Stimulated activated CD8-positive, alpha-beta memory T cell treated with anti-CD3 and anti-CD28 coated beads, Interleukin-4, amount 100 ng/mL, for 4 hours (primary cell): ENCODE measurements around the gene GTF3C1.

Experiments used
- DNase-seq, 2 donors: peaks; one replicate each; pipeline ENCODE4 v3.0.0-alpha.2; 2020; ENCODE audit warnings: low read depth in 2 of 2, low spot score in 1 of 2

GTF3C1 gene

DNA sequence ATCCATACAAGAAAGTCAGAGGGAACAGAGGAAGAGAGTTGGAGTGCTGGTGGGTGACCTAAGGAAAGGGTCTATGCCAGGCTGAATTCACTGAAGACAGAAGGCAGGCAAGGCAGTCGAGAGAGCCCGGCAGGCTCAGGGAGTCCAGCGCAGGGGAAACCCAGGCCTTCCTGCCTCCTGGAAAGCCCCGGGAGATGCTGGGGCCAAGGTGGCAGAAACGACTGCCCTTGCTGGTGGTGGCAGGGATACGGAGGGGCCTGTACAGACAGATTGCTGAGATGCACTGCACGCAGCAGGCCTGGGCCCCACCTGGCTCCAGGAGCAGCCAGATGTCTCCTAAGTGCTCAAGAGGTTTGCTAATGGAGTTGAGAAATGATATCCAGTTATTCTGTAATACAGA lies 59.8 kb downstream of the GTF3C1 start:
- no peak for DNase-seq

DNA sequence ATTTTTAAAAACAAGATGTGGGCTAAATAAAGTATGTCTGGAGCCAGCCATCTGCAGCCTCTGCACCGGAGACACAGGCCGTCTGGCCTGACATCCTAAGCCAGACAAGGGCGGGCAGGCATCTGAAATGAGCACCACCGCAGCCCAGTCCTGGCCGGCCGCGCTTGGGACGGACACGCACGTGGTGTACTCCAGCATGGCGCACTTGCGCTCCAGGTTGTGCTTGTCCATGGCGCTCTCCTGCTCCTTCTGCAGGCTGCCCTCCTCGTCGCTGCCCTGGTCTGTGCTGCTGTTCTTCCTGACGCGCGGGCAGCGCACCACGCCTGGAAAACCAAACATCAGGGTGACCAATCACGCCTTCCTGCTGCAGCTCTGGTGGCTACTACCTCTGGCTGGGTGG lies 60.3 kb downstream of the GTF3C1 start:
- no peak for DNase-seq

DNA sequence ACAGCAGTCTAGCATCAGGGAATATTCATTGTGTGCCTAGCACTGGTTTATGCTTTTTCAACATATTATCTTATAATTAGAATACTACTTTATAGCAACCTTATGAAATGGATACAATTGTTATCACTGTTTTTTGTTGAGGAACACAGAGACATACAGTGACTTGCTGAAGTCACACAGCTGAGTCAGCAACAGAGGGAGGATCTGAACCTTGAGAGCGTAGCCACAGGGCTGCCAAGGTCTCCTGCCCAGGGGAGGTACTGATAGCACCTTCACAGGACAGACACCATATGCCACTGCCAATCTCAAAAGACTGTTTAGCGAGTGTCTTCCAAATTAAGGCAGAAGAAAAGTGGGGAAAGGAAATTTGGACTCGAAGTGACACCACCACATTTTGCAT lies 63.0 kb downstream of the GTF3C1 start:
- DNase-seq = no peak

DNA sequence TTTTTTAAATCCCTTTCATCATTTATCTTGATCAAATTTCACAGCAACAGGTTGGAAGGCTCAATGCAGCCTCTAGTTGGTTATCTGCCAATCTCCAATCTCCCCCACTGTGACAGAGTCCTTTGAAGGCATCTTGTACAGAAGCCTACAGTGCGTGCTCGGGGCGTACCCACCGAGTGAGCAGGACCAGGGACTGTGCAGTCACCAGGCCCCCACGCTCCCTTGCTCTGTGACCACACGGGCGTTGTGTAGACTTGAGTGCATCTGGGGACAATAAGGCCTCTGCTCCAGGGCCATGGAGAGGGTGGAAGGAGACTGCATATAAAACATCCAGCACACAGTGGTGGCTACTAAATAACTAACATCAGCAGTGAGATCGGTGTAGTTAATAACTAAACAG lies 63.4 kb downstream of the GTF3C1 start:
- DNase-seq = no peak

DNA sequence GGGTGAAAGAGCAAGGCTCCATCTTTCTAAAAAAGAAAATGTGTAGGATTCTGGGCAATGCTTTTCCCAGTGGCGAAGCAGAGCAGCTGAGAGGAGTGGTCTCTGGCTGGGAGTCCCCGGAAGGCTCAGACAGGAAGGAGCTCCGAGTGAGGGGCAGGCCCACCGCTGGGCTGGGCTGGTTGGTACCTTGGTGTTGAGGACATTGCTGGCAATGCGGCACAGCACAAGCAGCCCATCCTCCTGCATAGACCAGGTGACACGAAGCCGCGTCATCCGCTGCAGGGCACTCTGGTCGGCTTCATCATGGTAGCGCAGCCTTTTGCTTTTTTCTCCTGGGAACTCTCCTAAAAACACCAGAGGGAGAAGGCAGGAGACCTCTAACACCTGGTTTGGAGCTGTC lies 63.9 kb downstream of the GTF3C1 start:
- DNase-seq = no peak

DNA sequence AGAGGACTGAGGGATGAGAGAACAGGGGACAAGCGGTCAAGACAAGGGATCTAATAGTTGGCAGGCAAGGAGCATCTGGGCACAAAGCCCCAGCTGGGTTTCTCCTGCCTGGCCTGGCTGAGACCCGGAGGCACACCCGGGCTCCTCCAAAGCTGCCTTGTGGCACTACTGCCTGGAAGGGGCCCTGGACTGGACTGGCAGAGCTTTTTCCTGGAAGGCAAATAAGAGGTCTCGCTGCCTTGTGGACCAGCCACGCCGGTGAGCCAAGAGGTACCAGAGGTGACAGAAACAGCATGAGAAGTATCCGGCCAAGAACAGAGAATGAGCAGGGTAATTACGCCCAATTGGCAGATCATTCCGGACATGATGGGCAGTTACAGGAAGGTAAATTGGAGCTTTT lies 64.6 kb downstream of the GTF3C1 start:
- DNase-seq = no peak

DNA sequence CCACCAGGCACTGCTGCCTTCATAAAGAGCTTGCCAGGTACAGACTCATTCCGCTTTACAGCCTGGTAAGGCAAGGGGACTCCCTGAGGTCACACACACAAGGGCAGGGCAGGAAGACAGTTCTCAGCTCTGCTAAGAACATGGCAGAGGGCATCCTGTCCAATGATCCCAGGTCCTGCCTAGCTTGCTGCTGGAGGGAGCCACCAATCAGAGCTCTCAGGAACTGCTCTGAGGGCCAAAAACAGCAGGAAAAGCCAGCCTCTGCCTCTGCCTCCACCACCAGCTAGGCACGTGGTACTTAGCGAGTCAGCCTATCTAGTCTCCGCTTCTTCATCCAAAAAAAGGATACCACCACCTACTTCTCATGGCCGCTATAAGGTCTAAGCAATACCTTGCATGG lies 66.1 kb downstream of the GTF3C1 start:
- no peak for DNase-seq

DNA sequence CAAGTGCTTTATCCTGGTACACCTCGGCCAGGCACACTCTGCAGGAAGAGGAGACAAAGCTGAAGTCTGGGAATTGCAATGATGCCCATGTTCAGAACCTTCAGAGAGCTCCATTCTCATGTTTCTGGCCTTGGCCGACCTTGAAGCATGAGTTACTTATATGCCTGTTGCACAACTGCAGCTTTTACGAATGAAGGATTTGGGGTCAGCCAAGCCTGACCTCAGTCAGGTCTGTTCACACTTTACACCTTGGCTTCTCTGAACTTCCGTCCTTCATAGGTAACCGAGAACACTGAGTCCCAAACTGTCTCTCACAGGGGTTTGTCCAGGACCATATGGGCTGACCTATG lies 66.7 kb downstream of the GTF3C1 start:
- no peak for DNase-seq

DNA sequence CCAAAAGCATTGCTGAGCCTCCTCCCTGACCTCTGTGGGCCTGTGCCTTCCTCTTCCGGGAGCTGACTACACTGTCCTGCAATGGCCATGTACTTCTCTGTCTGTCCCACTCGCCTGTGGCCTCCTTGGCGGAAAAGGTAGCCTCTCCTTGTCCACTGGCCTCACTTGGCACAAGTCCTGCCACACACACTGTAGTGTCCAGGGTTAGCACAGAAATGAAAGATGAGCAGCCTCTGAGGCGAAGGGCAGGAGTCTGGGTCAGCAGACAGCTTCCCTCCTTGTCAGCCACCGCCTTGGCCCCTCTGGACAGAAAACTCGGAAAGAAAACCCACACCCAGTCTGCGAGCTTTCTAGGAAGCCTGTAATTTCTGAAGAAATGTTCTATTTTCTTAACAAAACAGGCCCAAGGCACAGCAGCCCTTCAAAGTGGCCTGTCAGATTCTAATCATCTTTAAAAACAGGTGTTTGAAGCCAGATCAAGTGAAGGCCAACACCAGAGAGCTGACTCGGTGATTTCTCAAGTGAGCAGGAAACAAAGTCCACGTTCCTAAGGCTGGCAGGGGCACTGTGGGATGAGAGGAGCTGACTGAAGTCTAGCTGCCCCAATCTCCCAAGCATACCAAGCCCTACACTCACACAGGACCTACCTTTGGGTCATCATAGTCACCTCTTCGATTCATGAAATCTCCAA lies 67.2 kb downstream of the GTF3C1 start:
- DNase-seq = no peak

DNA sequence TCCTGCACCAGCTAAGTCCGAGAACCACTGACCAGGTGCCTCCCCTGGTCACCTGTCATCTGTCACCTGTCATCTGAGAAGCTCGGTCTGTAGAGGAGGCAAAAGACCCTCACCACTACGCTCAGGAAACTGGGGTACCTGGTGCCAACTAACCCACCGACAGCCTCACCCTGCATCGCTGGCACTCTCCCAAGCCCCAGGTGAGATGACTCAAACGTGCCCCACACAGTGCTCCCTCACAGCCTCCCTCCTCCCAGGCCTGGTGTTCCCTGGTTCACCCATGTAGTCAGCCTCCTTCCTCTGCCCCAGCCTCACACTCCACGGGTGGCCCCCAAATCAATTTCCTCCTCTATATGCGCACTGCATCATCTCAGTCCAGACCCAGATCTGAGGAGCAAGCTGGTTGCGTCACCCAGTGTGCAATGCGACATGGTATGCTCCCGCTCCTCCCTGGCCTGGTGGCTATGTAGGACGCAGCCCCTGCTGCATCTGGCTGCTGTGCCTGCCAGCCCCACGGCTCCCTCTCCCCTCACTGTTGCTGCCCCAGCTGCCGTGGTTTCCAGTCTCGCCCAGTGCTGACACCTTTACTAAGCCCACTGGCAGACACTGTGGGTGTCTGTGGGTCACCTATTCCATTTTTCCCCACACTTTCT lies 68.3 kb downstream of the GTF3C1 start:
- no peak for DNase-seq

DNA sequence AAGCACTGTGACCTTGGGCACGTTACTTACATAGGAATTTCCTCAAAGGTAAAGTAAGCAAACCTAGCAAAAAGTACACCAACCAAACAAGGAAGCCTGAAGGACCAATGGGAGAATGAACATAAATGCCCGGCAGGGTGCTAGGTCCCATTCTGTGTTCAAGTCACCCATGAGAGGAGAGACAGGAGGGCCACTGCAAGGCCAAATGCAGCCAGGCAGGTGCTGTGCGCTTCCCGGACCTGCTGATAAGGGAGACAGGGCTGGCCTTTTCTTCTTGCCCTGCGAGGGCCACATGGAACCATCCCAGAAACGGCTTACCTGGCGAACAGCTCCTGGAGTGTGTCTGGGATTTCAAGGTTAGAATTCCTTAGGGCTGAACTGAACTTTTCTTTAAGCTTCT lies 69.0 kb downstream of the GTF3C1 start:
- DNase-seq = no peak

DNA sequence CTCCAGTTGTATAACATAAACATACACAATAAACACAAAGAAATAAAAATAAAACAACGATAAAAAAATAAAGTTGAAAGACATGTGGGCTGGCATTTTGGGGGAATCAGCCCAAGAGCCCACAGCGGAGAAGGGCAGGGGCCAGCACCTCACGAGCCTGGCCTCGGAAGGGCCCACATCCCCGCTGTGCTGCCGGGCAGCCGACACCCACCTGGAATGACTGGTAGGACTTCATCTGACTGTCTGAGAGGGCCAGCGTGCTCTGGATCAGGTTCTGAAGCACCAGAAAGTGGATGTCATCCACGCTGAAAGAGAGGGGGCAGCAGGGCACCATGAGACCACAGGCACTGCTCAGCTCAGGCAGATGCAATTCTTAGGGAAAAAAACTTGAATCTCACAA lies 73.5 kb downstream of the GTF3C1 start:
- DNase-seq = no peak

DNA sequence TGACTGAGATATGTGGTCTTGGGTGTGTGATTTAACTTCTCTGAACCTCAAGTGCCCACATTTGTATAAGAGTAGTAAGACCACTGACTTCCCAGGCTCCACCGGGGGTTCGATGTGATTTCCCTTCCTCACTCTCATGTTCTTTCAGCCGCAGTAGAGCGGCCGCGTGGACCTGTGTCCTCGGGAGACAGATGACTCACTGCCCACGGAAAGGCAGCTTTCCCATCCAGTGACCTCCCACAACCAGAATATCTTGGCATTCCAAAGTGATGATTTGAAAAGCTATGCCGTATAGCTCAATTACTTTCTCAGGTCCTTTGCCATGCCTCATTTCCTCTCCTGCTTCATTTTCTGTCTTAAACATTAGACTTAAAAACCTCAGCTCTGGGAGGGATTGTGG lies 74.2 kb downstream of the GTF3C1 start:
- no peak for DNase-seq

DNA sequence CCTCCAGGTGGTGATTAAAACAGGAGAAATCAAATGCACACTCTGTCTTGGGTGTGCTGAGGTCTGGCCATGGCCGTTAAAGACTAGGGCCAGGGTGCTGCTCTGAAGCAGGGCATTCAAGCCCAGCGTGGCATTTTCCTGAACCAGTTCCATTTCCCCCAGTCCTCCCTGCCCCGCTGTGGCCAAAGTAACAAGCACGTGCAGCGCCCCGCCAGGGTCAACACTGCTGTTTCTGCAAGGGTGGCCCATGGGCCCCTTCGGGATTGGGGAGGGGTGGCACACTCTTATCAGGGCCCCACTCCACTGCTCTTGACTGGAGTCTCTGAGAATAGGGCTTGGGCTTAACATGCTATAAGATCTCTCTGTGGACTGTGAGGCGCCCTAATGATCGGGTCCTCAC lies 74.8 kb downstream of the GTF3C1 start:
- DNase-seq = no peak

DNA sequence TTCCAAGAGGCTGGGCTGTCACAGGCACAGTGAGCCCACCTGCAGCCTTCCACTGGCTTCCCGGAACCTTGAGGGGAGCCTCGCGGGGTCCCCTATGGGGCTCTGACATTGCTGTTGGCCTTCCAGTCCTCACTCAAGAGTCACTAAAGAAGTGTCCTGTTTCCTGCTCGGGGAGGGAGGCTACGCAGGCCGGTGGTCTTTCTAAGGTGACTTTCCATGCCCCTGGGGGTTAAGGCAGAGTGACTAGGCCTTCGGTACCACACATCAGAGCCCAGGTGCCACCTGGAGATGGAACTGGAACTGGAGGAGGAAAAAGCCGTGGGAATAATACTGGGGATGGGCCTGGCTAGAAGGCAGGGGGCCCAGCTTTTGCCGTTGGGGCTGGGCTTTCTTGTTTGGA lies 75.7 kb downstream of the GTF3C1 start:
- DNase-seq = no peak

DNA sequence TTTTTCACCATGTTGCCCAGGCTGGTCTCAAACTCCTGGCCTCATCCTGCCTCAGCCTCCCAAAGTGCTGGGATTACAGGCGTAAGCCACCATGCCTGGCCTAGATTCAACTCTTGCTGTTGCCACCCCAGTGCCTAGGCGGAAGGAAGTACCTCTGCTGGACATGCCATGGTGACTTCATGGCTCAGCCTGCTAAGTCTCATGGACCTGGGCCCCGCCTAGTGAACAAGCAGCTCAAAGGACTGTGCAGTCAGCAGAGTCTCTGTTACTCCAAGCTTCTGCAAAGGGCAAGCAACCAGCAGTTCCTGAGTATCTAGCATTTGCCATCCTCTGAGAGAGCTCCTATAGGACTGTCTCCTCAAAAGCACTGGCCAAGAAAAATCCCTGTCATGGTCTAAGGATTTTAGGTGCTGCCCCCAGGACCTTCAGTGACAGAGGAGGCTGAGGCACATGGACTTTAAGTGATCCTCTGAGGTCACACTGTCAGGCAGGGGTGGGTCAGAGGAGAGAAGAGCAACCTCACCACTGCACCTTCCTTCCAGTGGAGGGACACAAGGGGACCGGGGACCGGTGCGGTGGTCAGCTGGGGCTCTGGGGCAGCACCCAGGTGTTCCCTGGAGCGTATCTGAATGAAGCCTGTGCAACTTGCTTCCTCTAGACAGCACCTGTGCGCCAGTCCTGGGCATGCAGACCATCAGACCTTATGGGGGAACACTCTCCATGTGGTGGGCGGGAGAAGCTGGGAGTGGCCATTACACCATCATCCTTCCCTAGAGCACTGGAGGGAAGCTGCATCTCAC lies 76.4 kb downstream of the GTF3C1 start:
- no peak for DNase-seq

DNA sequence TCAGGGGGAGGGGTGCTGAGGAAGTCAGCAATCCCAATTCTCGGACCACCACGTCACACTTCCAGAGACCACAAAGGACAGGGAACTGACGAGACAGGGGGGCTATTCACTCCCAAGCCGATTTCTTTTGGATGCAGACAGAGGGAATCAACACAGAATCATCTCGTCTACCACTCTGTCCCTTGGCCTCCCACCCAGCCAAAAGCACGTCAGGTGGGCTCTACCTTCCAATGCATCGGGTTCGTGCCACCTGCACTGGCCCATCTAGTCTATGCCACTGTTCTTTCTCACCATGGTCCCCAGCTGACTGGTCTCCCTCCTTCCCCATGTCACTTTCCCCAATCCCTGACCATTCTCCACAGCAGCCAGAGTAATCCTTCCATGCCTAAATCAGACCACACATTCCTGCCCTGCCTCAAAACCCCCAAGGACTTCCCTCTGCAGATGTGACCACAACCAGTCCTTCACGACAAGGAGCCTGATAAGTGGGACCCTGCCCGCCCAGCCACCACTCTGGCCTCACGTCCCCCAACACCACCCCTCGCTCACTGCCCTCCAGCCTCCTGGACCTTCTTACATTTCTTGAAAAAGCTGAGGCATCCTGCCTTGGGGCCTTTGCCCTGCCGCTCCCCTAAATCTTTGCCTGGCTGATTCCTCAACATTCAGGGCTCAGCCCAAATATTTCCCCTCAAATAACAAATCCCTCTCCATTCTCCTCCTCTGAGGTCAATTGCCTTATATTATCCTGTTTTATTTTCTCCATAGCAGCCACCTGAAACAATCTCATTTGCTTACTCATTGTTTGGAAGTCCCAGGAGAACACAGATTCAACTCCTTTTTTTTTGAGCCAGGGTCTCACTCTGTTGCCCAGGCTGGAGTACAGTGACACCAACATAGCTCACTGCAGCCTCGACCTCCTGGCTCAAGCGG lies 77.4 kb downstream of the GTF3C1 start:
- DNase-seq = no peak

DNA sequence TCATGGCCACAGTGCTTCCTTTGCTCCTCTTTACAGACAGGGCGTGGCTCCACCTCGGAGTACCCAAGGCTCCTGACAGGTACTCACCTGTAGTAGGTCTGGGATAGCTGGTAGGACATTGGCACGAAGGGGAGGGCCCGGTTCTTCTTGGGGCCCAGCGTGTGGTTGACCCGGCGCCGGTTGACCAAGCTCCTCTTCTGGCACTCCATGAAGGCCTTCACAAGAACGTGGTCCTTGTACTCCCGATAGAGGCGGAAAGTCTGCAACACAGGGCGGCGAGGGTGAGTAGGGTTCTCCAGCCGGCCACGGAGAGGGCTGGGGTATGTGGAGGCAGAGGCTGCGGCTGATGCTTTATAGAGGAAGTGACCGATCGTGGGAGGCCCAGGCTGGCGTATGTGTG lies 78.1 kb downstream of the GTF3C1 start:
- no peak for DNase-seq

DNA sequence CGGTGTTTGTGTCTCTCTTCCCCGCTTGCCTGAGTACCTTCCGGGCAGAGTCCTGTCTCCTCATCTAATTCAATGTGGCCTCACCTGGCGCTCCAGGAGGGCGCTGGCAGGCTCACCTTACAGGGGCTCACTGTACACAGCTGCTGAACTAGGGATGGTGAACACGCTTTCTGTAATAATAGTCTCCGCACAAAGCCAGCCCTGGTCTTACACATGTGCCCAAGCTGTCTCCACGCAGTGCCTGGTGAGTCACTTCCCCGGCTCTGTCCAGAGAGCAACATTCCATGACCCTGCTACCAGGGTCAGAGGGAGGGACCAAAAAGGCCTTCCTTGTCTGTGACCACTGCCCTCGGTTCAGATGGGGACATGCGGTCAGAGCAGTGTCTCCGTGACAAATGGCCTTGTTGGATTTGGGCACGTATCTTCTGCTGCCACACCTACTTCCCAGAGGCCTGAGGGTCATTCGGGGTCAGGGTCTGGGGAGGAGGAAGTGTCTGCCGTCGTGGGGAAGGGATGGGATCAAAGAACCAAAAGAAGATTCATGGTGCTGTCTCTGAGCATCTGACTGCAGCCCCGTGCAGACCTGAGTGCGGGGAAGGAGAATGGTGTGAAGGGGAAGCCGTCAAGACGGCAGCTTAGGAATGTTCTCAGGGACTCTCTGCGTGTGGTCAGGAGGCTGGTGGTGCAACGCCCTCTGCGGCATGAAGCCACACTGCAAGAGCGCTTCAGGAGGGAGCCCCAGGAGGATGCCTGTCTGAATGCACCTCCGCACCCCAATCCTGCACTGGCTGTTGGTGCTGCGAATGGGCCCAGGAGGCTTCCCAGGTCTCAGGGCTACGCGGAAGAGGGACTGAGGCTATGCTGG lies 78.9 kb downstream of the GTF3C1 start:
- DNase-seq = no peak

DNA sequence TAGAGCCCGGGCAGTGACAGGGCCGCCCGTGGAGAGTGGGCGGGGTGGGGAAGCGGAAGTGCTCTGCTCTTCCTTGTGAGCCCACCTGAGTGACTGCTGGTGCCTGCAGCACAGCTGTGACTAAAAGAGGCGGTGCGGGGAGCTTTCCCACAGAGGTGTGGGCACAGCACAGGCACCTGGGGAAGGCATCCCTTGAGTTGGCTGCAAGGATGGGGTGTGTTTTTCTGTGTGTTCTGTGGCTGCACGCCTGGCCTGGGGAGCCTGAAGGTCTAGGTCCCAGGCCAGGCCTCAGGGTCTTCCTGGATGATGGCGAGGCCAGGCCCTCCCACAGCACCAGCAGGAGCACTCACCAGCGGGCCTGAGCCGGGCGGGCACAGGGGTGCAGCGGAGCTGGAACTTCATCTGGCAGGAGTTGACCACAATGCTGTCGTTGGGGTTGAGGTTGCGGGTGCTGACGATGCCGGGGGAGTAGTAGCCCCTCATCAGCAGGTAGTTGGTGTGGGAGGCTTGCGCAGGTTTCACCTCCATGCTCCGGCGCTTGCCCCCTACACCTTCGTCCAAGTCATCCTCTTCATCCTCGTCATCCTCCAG lies 80.7 kb downstream of the GTF3C1 start:
- DNase-seq = no peak
